Esophagus muscularis mucosa (tissue), 3 donors: ENCODE measurements around the gene DTYMK.

Source experiments
- CTCF ChIP-seq, 3 experiments: fragments of 200-600 bp in 2 of 3; fragments of 450-650 bp in 1 of 3; sonication (generic) in 2 of 3; IDR thresholded peaks; one replicate each; pipeline ENCODE4 v1.5.1; 2017 to 2019; ENCODE audit warnings: antibody characterized with exemption in 3 of 3, mild to moderate bottlenecking in 2 of 3, moderate library complexity in 1 of 3
- POLR2A ChIP-seq: fragments of 450-650 bp; IDR thresholded peaks from one replicate; pipeline ENCODE4 v1.6.1; 2017; ENCODE audit warnings: antibody characterized with exemption, moderate library complexity, mild to moderate bottlenecking, low read depth

GRCh38 chr2:241633561-241633960, 53.1 kb downstream of the DTYMK start:
- TF ChIP-seq POLR2A (no peak), CTCF (IDR thresholded peaks at IDR 0.05) (no peak)
